Prostate gland (tissue), 2 donors: Measurements from ENCODE around the gene SCARB1. TPM values are rescaled to one million over a fixed set of nuclear protein-coding genes. Genes with fewer than 3 reads are reported as not detected.

ENCODE experiments used
- DNase-seq: peaks from one replicate; pipeline ENCODE4 v3.0.0-alpha.2; 2019; ENCODE audit warnings: low spot score
- H3K27ac ChIP-seq, 2 donors: fragments of 200-600 bp; sonication (generic); 2 replicates each; pipeline ENCODE4 v1.5.1; 2017 to 2019
- H3K27me3 ChIP-seq: fragments of 200-600 bp; sonication (generic); replicated peaks from 2 replicates; pipeline ENCODE4 v1.5.1; 2019; ENCODE audit not compliant: insufficient read depth
- H3K36me3 ChIP-seq, 2 donors: fragments of 200-600 bp; sonication (generic); 1 replicate in 1 of 2; 2 replicates in 1 of 2; pipeline versions ENCODE4 v1.5.1 to v1.8.1; 2017 to 2019
- H3K4me1 ChIP-seq: fragments of 200-600 bp; sonication (generic); replicated peaks from 2 replicates; pipeline ENCODE4 v1.5.1; 2019
- H3K4me3 ChIP-seq, 2 donors: fragments of 200-600 bp; sonication (generic); 2 replicates each; pipeline ENCODE4 v1.5.1; 2017 to 2019
- H3K9me3 ChIP-seq: fragments of 200-600 bp; sonication (generic); 2 replicates; pipeline ENCODE4 v1.5.1; 2017
- CTCF ChIP-seq, 4 experiments: fragments of 200-600 bp in 2 of 4; fragments of 450-650 bp in 2 of 4; sonication (generic) in 2 of 4; IDR thresholded peaks; 1 replicate in 3 of 4; 2 replicates in 1 of 4; pipeline ENCODE4 v1.5.1; 2016 to 2019; ENCODE audit warnings: antibody characterized with exemption in 4 of 4, mild to moderate bottlenecking in 2 of 4, moderate library complexity in 2 of 4
- POLR2A ChIP-seq: fragments of 450-650 bp; IDR thresholded peaks from one replicate; pipeline ENCODE4 v1.6.1; 2016; ENCODE audit warnings: antibody characterized with exemption, mild to moderate bottlenecking
- POLR2AphosphoS5 ChIP-seq: sonication (generic); formaldehyde crosslinking; IDR thresholded peaks from one replicate; pipeline ENCODE4 v1.6.1; 2017; ENCODE audit warnings: antibody characterized with exemption
- WGBS: methylation state at CpG from one replicate; pipeline ENCODE4 v1.1.5; 2018; 5-methylcytosine and 5-hydroxymethylcytosine counted together
- intact Hi-C: fragments of 100-400 bp; cut with DNase I; formaldehyde crosslinking; loops from one replicate; pipeline ENCODE4 v1.14.2; 2022
- total RNA-seq, 2 donors: library from RNA; depleted of rRNA; stranded (reverse); fragments of >200 nt; gene quantifications; one replicate each; pipeline ENCODE4 v1.1.0, GENCODE V29; 2016

Gene SCARB1
- total RNA-seq, 2 donors from 2014 or later: 28.0 to 44.4 TPM

GRCh38 chr12:124772289-124773170, 91.1 kb downstream of the SCARB1 start:
- Histone ChIP-seq H3K27me3 (no peaks in the 10 kb centered on the region), H3K9me3 (no peaks in the 10 kb centered on the region), H3K4me1 (peaks cover under 1% of the 10 kb centered on the region), H3K4me3 (no peak overlapping the region), H3K27ac (no peak overlapping the region), H3K36me3 (no peaks in the 10 kb centered on the region)
- 69% methylated on average over 26 of the region's 26 CpGs for WGBS
- intact Hi-C loops: loop anchor here (10.0 kb wide), 1 partner anchor 132 kb away; no protein-coding TSS in a partner anchor
- no peak for DNase-seq
- TF ChIP-seq POLR2A: no peak

- TF ChIP-seq POLR2A: no peak
- peak; percentile 65 for TF ChIP-seq POLR2AphosphoS5
- peak; percentile 96 to 98 (median 97) for TF ChIP-seq CTCF (IDR thresholded peaks at IDR 0.05)
- Histone ChIP-seq H3K27me3 (no peaks in the 10 kb centered on the region), H3K4me1 (no peaks in the 10 kb centered on the region), H3K9me3 (no peaks in the 10 kb centered on the region), H3K36me3 (no peaks in the 10 kb centered on the region), H3K27ac (no peak overlapping the region), H3K4me3 (no peak overlapping the region)
- intact Hi-C loops: loop anchor here (10.0 kb wide), 1 partner anchor 133 kb away; no protein-coding TSS in a partner anchor
- DNase-seq: peak; percentile 81
- 25% methylated on average over 35 of the region's 35 CpGs for WGBS
Observed at GRCh38 chr12:124771462-124772288, 92.0 kb downstream of the SCARB1 start.

- no peak for DNase-seq
- intact Hi-C loops: loop anchor here (10.0 kb wide), 1 partner anchor 134 kb away; no protein-coding TSS in a partner anchor
- TF ChIP-seq POLR2AphosphoS5 (no peak), CTCF (IDR thresholded peaks at IDR 0.05) (no peak), POLR2A (no peak)
Observed at GRCh38 chr12:124770728-124771127, 92.9 kb downstream of the SCARB1 start.

GRCh38 chr12:124769881-124770512, 93.7 kb downstream of the SCARB1 start:
- intact Hi-C loops: loop anchor here (5.0 to 10.0 kb wide), 2 partner anchors 135 to 413 kb away; no protein-coding TSS in a partner anchor
- Histone ChIP-seq H3K9me3 (no peaks in the 10 kb centered on the region), H3K4me1 (no peaks in the 10 kb centered on the region), H3K27me3 (no peaks in the 10 kb centered on the region), H3K27ac (no peak overlapping the region), H3K36me3 (no peaks in the 10 kb centered on the region), H3K4me3 (no peak overlapping the region)
- no peak for DNase-seq
- WGBS: 92% methylated on average over 14 of the region's 14 CpGs
- no peak for TF ChIP-seq CTCF (IDR thresholded peaks at IDR 0.05)
- no peak for TF ChIP-seq POLR2A
- no peak for TF ChIP-seq POLR2AphosphoS5

More at GRCh38 chr12:124770728-124771127, 92.9 kb downstream of the SCARB1 start:
- no peaks in the 10 kb centered on the region for H3K9me3 ChIP-seq
- H3K27ac ChIP-seq: no peak overlapping the region
- H3K36me3 ChIP-seq: no peaks in the 10 kb centered on the region
- WGBS: 85% methylated on average over 5 of the region's 5 CpGs
- no peaks in the 10 kb centered on the region for H3K4me1 ChIP-seq
- no peak overlapping the region for H3K4me3 ChIP-seq
- no peaks in the 10 kb centered on the region for H3K27me3 ChIP-seq

- Histone ChIP-seq H3K4me1 (no peaks in the 10 kb centered on the region), H3K27ac (no peak overlapping the region), H3K9me3 (no peaks in the 10 kb centered on the region), H3K27me3 (no peaks in the 10 kb centered on the region), H3K4me3 (no peak overlapping the region), H3K36me3 (no peaks in the 10 kb centered on the region)
- DNase-seq: no peak
- intact Hi-C loops: loop anchor here (5.0 kb wide), 1 partner anchor 412 kb away; no protein-coding TSS in a partner anchor
- 87% methylated on average over 3 of the region's 3 CpGs for WGBS
- TF ChIP-seq CTCF (IDR thresholded peaks at IDR 0.05): no peak
- no peak for TF ChIP-seq POLR2AphosphoS5
- no peak for TF ChIP-seq POLR2A
Observed at GRCh38 chr12:124769163-124769530, 94.5 kb downstream of the SCARB1 start.
